22Rv1 (cell line): ENCODE results near the gene GRIN3B.

ENCODE experiments used
- H3K27ac ChIP-seq: fragments of 450-650 bp; 2 replicates; pipeline ENCODE4 v1.5.1; 2017
- CTCF ChIP-seq: fragments of 450-650 bp; IDR thresholded peaks from 2 replicates; pipeline ENCODE4 v1.5.1; 2017; ENCODE audit warnings: mild to moderate bottlenecking
- ZFX ChIP-seq: fragments of 450-650 bp; IDR thresholded peaks from 2 replicates; pipeline ENCODE4 v1.6.1; 2017; ENCODE audit warnings: antibody characterized with exemption, borderline replicate concordance

GRIN3B gene

GRCh38 chr19:979318-979741, 20.9 kb upstream of the GRIN3B start:
- TF ChIP-seq ZFX (no peak), CTCF (no peak)
- no peak overlapping the region for H3K27ac ChIP-seq

GRCh38 chr19:980133-980998, 19.9 kb upstream of the GRIN3B start:
- TF ChIP-seq CTCF (no peak), ZFX (no peak)
- H3K27ac ChIP-seq = no peak overlapping the region

- H3K27ac ChIP-seq = peak overlapping the region; percentile 70; the same call in 1 of the 2 replicates
- TF ChIP-seq ZFX (no peak), CTCF (peak; percentile 96)
Measured at GRCh38 chr19:982567-983170, 17.6 kb upstream of the GRIN3B start.

- H3K27ac ChIP-seq = peak within 1 kb of the TSS; percentile 70
- TF ChIP-seq ZFX (no peak), CTCF (no peak; the same call in 1 of the 2 replicates)
Measured at GRCh38 chr19:984165-984967, 15.9 kb upstream of the GRIN3B start, which contains the start of gene WDR18. Gene WDR18 (plus strand): TSS chr19:984345. CDS start chr19:984354, 9 bp downstream.

- no peak overlapping the region for H3K27ac ChIP-seq
- TF ChIP-seq ZFX (no peak), CTCF (no peak)
Measured at GRCh38 chr19:986083-986482, 14.1 kb upstream of the GRIN3B start.

- TF ChIP-seq ZFX = no peak
- no peak for TF ChIP-seq CTCF
- H3K27ac ChIP-seq = no peak overlapping the region
Measured at GRCh38 chr19:988081-988480, 12.1 kb upstream of the GRIN3B start.
